Measurements from ENCODE around the gene TSPAN6. TPM values are rescaled to one million over a fixed set of nuclear protein-coding genes. Genes with fewer than 3 reads are reported as not detected.

The TSPAN6 gene
- total and polyA plus RNA-seq, 7 donors, result 7.5 to 57.1 (median 16.3) TPM

GRCh38 chrX:100635040-100635439 is 1.6 kb downstream of the TSPAN6 start:
- no peak overlapping the region for H3K27ac ChIP-seq
- DNase-seq, result no peak
- no peaks in the 10 kb centered on the region for H3K27me3 ChIP-seq
- TF ChIP-seq POLR2AphosphoS5 (IDR thresholded peaks at IDR 0.05) (no peak), POLR2A (IDR thresholded peaks at IDR 0.05) (no peak), CTCF (IDR thresholded peaks at IDR 0.05) (no peak), EP300 (IDR thresholded peaks at IDR 0.05) (no peak)
- intact Hi-C loops (cut with DNase I), result loop anchor here (10.0 kb wide), 1 partner anchor 120 kb away; no protein-coding TSS in a partner anchor
- peaks cover 0 to 6% (median 0%) of the 10 kb centered on the region in 4 donors for H3K4me1 ChIP-seq
- no peak overlapping the region for H3K4me3 ChIP-seq
- WGBS, 2 donors, result 33 to 69% methylated on average over 5 of the region's 5 CpGs
- H3K9me3 ChIP-seq, result no peaks in the 10 kb centered on the region
- H3K36me3 ChIP-seq, result no peaks in the 10 kb centered on the region

GRCh38 chrX:100625985-100626491 is 10.6 kb downstream of the TSPAN6 start:
- no peak for DNase-seq
- Histone ChIP-seq H3K4me3 (no peak overlapping the region), H3K36me3 (no peaks in the 10 kb centered on the region), H3K9me3 (no peaks in the 10 kb centered on the region), H3K4me1 (no peaks in the 10 kb centered on the region), H3K27me3 (no peaks in the 10 kb centered on the region), H3K27ac (no peak overlapping the region)
- TF ChIP-seq CTCF (IDR thresholded peaks at IDR 0.05), result no peak
- TF ChIP-seq POLR2AphosphoS5 (IDR thresholded peaks at IDR 0.05), result no peak
- TF ChIP-seq POLR2A (IDR thresholded peaks at IDR 0.05), result no peak
- intact Hi-C loops (cut with DNase I), result no loop called here
- WGBS, 2 donors, result 49 to 83% methylated on average over 5 of the region's 5 CpGs

- WGBS, 2 donors, result 83 to 85% methylated on average over 4 of the region's 4 CpGs
- DNase-seq, result no peak
- TF ChIP-seq POLR2AphosphoS5 (IDR thresholded peaks at IDR 0.05) (no peak), POLR2A (IDR thresholded peaks at IDR 0.05) (no peak), CTCF (IDR thresholded peaks at IDR 0.05) (no peak), EP300 (IDR thresholded peaks at IDR 0.05) (no peak)
- Histone ChIP-seq H3K27ac (no peak overlapping the region), H3K9me3 (no peaks in the 10 kb centered on the region), H3K4me3 (no peak overlapping the region), H3K36me3 (no peaks in the 10 kb centered on the region), H3K4me1 (no peaks in the 10 kb centered on the region), H3K27me3 (no peaks in the 10 kb centered on the region)
- intact Hi-C loops (cut with DNase I), result no loop called here
Observed at GRCh38 chrX:100623001-100623400, 13.6 kb downstream of the TSPAN6 start.

- TF ChIP-seq POLR2AphosphoS5 (IDR thresholded peaks at IDR 0.05), result no peak
- no peaks in the 10 kb centered on the region for H3K9me3 ChIP-seq
- H3K27ac ChIP-seq, result no peak overlapping the region
- no peak overlapping the region for H3K4me3 ChIP-seq
- H3K27me3 ChIP-seq, result no peaks in the 10 kb centered on the region
- no peaks in the 10 kb centered on the region for H3K36me3 ChIP-seq
- intact Hi-C loops (cut with DNase I), result no loop called here
- no peak for DNase-seq
- WGBS, 2 donors, result 6 to 17% methylated on average over 3 of the region's 3 CpGs
- H3K4me1 ChIP-seq, result no peaks in the 10 kb centered on the region
Observed at GRCh38 chrX:100615005-100615404, 21.6 kb downstream of the TSPAN6 start.

GRCh38 chrX:100611951-100612350 is 24.7 kb downstream of the TSPAN6 start:
- no peak for DNase-seq
- H3K27me3 ChIP-seq, result no peaks in the 10 kb centered on the region
- no peaks in the 10 kb centered on the region for H3K4me1 ChIP-seq
- no peak overlapping the region for H3K4me3 ChIP-seq
- H3K27ac ChIP-seq, result no peak overlapping the region
- no peaks in the 10 kb centered on the region for H3K9me3 ChIP-seq
- no peaks in the 10 kb centered on the region for H3K36me3 ChIP-seq
- intact Hi-C loops (cut with DNase I), result no loop called here
- no peak for TF ChIP-seq EP300 (IDR thresholded peaks at IDR 0.05)
- no peak for TF ChIP-seq POLR2AphosphoS5 (IDR thresholded peaks at IDR 0.05)
- TF ChIP-seq POLR2A (IDR thresholded peaks at IDR 0.05), result no peak
- no peak for TF ChIP-seq CTCF (IDR thresholded peaks at IDR 0.05)
- 87 to 95% methylated on average over 5 of the region's 5 CpGs for WGBS, 2 donors

All from sigmoid colon (tissue), 7 donors.